Measurements from ENCODE around the gene RYR3. TPM values are rescaled to one million over a fixed set of nuclear protein-coding genes. Genes with fewer than 3 reads are reported as not detected.

RYR3 gene
- total RNA-seq, 5 donors from 2014 or later (not counting 1 experiment from before 2014, with no cell fraction given), result 0.03 to 0.07 (median 0.04) TPM; not detected in 1

DNA sequence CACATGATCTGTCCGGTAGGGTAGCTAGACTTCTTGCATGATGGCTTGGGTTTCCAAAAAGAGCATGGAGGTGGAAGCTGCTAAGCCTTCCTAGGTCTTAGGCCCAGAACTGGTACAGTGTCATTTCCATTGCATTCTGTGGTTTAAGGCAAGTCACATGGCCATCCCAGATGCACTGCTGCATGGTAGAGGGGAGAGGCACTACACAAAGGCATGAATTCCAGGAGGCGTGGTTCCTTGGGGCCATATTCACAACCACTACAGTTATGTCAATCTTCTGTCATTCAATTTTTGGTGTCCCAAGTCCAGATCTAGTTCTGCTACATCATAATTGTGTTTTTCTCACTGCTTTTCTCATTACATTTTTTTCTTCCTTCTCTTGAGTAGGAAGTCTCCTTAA is 535.4 kb downstream of the RYR3 start:
- Mint-ChIP-seq H3K9me3 (no peaks in the 10 kb centered on the region), H3K36me3 (no peaks in the 10 kb centered on the region), H3K4me1 (no peaks in the 10 kb centered on the region), H3K27me3 (peaks cover 6 to 9% of the 10 kb centered on the region in 2 donors), H3K27ac (no peak overlapping the region), H3K4me3 (no peak overlapping the region)
- Histone ChIP-seq H3K4me1 (ENCODE audit: control insufficient read depth in 1 of 2, extremely low read depth in 1 of 2, insufficient read depth in 2 of 2, low read length in 2 of 2) (no peaks in the 10 kb centered on the region), H3K36me3 (ENCODE audit: control insufficient read depth in 2 of 2, extremely low read depth in 1 of 2, insufficient read depth in 1 of 2, low read length in 1 of 2) (no peaks in the 10 kb centered on the region), H3K4me3 (ENCODE audit: control insufficient read depth in 1 of 2, extremely low read depth in 1 of 2, low read length in 1 of 2) (no peak overlapping the region), H3K27me3 (replicated peaks in 1 of 2; ENCODE audit: control insufficient read depth in 2 of 2, extremely low read depth in 1 of 2, insufficient read depth in 2 of 2, low read length in 1 of 2) (peaks cover 0 to 5% of the 10 kb centered on the region in 2 experiments), H3K9me3 (no peaks in the 10 kb centered on the region), H3K27ac (ENCODE audit: low read length) (no peak overlapping the region)
- ChIA-PET CTCF (no interaction called here), POLR2A (no interaction called here)
- no peak for DNase-seq
- no peak for ATAC-seq (replicated peaks in 1 of 4)
- WGBS (ENCODE audit: insufficient coverage), result 100% methylated on average over 1 of the region's 2 CpGs

DNA sequence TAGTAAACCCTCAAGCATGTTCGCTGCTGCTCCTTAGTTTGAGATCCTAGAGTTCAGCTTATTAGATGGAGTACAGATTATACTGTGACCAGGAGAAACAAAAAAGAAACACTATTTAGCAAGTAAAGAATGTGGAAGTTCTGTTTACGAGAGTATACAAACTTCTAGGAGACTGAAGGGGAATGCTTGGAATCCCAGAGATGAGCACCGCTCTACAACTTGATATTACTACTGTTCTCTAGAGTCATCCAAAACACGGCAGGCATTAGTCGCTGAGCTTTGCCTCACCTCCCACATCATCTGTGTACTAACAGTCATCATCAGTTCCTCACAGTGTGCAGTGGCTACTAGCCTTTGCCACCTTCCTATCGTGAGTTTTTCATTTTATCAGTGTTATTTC is 536.1 kb downstream of the RYR3 start:
- Mint-ChIP-seq H3K4me1 (no peaks in the 10 kb centered on the region), H3K27ac (no peak overlapping the region), H3K4me3 (no peak overlapping the region), H3K36me3 (no peaks in the 10 kb centered on the region), H3K9me3 (no peaks in the 10 kb centered on the region), H3K27me3 (peaks cover 5 to 6% of the 10 kb centered on the region in 2 donors)
- ChIA-PET CTCF (no interaction called here), POLR2A (no interaction called here)
- H3K4me3 ChIP-seq (ENCODE audit: control insufficient read depth in 1 of 2, extremely low read depth in 1 of 2, low read length in 1 of 2), result no peak overlapping the region
- H3K9me3 ChIP-seq, result no peaks in the 10 kb centered on the region
- WGBS (ENCODE audit: insufficient coverage), result 100% methylated on average over 1 of the region's 6 CpGs
- H3K27ac ChIP-seq (ENCODE audit: low read length), result no peak overlapping the region
- H3K4me1 ChIP-seq (ENCODE audit: control insufficient read depth in 1 of 2, extremely low read depth in 1 of 2, insufficient read depth in 2 of 2, low read length in 2 of 2), result no peaks in the 10 kb centered on the region
- DNase-seq, result no peak
- no peaks in the 10 kb centered on the region for H3K36me3 ChIP-seq (ENCODE audit: control insufficient read depth in 2 of 2, extremely low read depth in 1 of 2, insufficient read depth in 1 of 2, low read length in 1 of 2)
- no peak for ATAC-seq (replicated peaks in 1 of 4)
- peaks cover 0 to 5% of the 10 kb centered on the region in 2 experiments for H3K27me3 ChIP-seq (replicated peaks in 1 of 2; ENCODE audit: control insufficient read depth in 2 of 2, extremely low read depth in 1 of 2, insufficient read depth in 2 of 2, low read length in 1 of 2)

DNA sequence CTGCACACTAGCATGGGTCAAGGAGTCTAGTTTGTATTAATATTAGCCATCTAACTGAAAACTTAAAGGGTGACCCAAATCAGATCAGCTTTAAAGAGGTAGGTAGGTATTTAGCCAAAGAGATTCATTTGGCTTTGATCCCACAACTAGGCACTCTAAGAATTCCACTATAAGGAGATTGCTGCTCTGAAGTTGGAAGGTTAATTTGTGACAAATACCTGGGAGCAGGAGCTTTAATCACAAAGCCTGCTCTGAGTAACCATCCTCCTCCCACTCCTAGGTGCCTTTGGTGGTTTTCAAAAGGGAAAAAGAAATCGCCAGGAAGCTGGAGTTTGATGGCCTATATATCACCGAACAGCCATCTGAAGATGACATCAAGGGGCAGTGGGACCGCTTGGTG is 537.2 kb downstream of the RYR3 start:
- ChIA-PET POLR2A (no interaction called here), CTCF (no interaction called here)
- Histone ChIP-seq H3K9me3 (no peaks in the 10 kb centered on the region), H3K36me3 (ENCODE audit: control insufficient read depth in 2 of 2, extremely low read depth in 1 of 2, insufficient read depth in 1 of 2, low read length in 1 of 2) (no peaks in the 10 kb centered on the region), H3K27me3 (replicated peaks in 1 of 2; ENCODE audit: control insufficient read depth in 2 of 2, extremely low read depth in 1 of 2, insufficient read depth in 2 of 2, low read length in 1 of 2) (peaks cover 0 to 2% of the 10 kb centered on the region in 2 experiments), H3K4me3 (ENCODE audit: control insufficient read depth in 1 of 2, extremely low read depth in 1 of 2, low read length in 1 of 2) (no peak overlapping the region), H3K4me1 (ENCODE audit: control insufficient read depth in 1 of 2, extremely low read depth in 1 of 2, insufficient read depth in 2 of 2, low read length in 2 of 2) (no peaks in the 10 kb centered on the region), H3K27ac (ENCODE audit: low read length) (no peak overlapping the region)
- no CpG with 5 or more reads among the region's 3 CpGs for WGBS (ENCODE audit: insufficient coverage)
- no peak overlapping the region for H3K4me3 Mint-ChIP-seq
- H3K36me3 Mint-ChIP-seq, result no peaks in the 10 kb centered on the region
- no peaks in the 10 kb centered on the region for H3K27me3 Mint-ChIP-seq
- no peak for DNase-seq
- ATAC-seq (replicated peaks in 1 of 4), result no peak
- no peaks in the 10 kb centered on the region for H3K9me3 Mint-ChIP-seq
- H3K27ac Mint-ChIP-seq, result no peak overlapping the region
- H3K4me1 Mint-ChIP-seq, result no peaks in the 10 kb centered on the region

DNA sequence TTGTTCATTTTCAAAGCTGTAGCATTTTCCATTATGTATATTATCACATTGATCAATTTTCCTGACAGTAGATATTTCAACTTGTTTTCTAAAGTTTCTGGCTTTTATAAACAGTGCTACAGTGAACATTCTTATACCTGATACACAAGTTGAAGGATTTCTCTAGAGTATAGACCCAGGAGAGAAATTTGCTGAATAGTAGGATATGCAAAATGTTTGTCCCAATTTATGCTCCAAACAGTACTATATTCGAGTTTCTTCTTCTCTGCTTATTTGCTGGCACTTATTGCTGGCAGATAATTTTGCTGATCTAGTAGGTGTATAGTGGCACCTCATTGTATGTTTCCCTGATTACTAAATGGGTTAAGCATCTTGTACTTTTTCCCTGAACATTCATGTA is 540.3 kb downstream of the RYR3 start:
- Histone ChIP-seq H3K27ac (ENCODE audit: low read length) (no peak overlapping the region), H3K9me3 (no peaks in the 10 kb centered on the region), H3K4me3 (ENCODE audit: control insufficient read depth in 1 of 2, extremely low read depth in 1 of 2, low read length in 1 of 2) (no peak overlapping the region), H3K4me1 (ENCODE audit: control insufficient read depth in 1 of 2, extremely low read depth in 1 of 2, insufficient read depth in 2 of 2, low read length in 2 of 2) (no peaks in the 10 kb centered on the region), H3K36me3 (ENCODE audit: control insufficient read depth in 2 of 2, extremely low read depth in 1 of 2, insufficient read depth in 1 of 2, low read length in 1 of 2) (no peaks in the 10 kb centered on the region), H3K27me3 (replicated peaks in 1 of 2; ENCODE audit: control insufficient read depth in 2 of 2, extremely low read depth in 1 of 2, insufficient read depth in 2 of 2, low read length in 1 of 2) (no peaks in the 10 kb centered on the region)
- Mint-ChIP-seq H3K36me3 (no peaks in the 10 kb centered on the region), H3K4me1 (no peaks in the 10 kb centered on the region), H3K4me3 (no peak overlapping the region), H3K27ac (no peak overlapping the region), H3K27me3 (no peaks in the 10 kb centered on the region), H3K9me3 (no peaks in the 10 kb centered on the region)
- ChIA-PET POLR2A (no interaction called here), CTCF (no interaction called here)
- DNase-seq (no peak), ATAC-seq (replicated peaks in 1 of 4) (no peak)
- WGBS (ENCODE audit: insufficient coverage), result no CpG with 5 or more reads among the region's 1 CpG

DNA sequence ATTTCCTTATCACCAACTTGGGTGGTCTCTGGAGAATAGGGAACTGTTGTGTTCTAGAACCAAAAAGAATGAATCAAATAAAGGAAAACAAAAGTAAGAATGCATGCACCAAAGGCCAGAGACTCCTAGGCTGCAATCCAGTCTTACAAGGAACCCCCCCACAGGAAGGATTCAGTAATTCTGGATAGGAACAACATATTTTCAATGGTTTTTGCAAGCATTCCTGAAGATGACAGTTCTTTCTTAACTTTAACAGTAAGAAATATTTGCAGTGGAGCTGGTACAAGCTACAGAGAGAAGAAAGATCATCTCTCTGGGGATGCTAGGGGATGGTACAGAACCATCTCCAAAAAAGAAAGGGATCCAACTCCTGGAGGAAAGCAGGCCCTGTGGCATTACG is 541.3 kb downstream of the RYR3 start:
- CTCF ChIA-PET, result no interaction called here
- no peak overlapping the region for H3K4me3 Mint-ChIP-seq
- H3K27me3 Mint-ChIP-seq, result no peaks in the 10 kb centered on the region
- no peak overlapping the region for H3K27ac ChIP-seq (ENCODE audit: low read length)
- no peak for DNase-seq
- no peaks in the 10 kb centered on the region for H3K4me1 Mint-ChIP-seq
- H3K27me3 ChIP-seq (replicated peaks in 1 of 2; ENCODE audit: control insufficient read depth in 2 of 2, extremely low read depth in 1 of 2, insufficient read depth in 2 of 2, low read length in 1 of 2), result no peaks in the 10 kb centered on the region
- no peak overlapping the region for H3K4me3 ChIP-seq (ENCODE audit: control insufficient read depth in 1 of 2, extremely low read depth in 1 of 2, low read length in 1 of 2)
- POLR2A ChIA-PET, result interaction anchor here in 1 of 2 donors (0.5 kb wide), 1 partner anchor 165 kb away, joined by 3 read pairs; no protein-coding TSS in a partner anchor
- H3K4me1 ChIP-seq (ENCODE audit: control insufficient read depth in 1 of 2, extremely low read depth in 1 of 2, insufficient read depth in 2 of 2, low read length in 2 of 2), result no peaks in the 10 kb centered on the region
- no peaks in the 10 kb centered on the region for H3K9me3 Mint-ChIP-seq
- no peaks in the 10 kb centered on the region for H3K36me3 ChIP-seq (ENCODE audit: control insufficient read depth in 2 of 2, extremely low read depth in 1 of 2, insufficient read depth in 1 of 2, low read length in 1 of 2)
- no peak for ATAC-seq (replicated peaks in 1 of 4)
- H3K36me3 Mint-ChIP-seq, result no peaks in the 10 kb centered on the region
- WGBS (ENCODE audit: insufficient coverage), result no CpG with 5 or more reads among the region's 1 CpG
- no peak overlapping the region for H3K27ac Mint-ChIP-seq
- H3K9me3 ChIP-seq, result no peaks in the 10 kb centered on the region

DNA sequence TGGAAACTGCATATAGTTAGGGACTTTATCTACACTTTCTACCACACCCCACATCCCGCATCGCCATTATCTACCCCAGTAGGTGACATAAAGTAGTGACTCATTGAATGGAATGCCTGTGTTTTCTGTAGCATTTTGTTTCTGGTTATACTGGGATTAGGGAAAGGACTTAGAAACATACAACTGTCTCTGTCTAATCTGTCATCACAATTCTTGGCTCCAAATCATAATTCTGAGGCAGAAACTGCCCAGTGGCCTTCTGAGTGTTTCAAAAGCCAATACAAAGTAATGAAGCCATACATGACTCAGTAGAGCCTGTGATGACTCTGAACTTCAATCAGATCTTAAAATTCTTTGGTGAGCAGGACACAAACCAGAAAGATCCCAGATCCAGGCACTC is 541.8 kb downstream of the RYR3 start:
- no peak for DNase-seq
- CTCF ChIA-PET, result no interaction called here
- Histone ChIP-seq H3K9me3 (no peaks in the 10 kb centered on the region), H3K27ac (ENCODE audit: low read length) (no peak overlapping the region), H3K36me3 (ENCODE audit: control insufficient read depth in 2 of 2, extremely low read depth in 1 of 2, insufficient read depth in 1 of 2, low read length in 1 of 2) (no peaks in the 10 kb centered on the region), H3K4me1 (ENCODE audit: control insufficient read depth in 1 of 2, extremely low read depth in 1 of 2, insufficient read depth in 2 of 2, low read length in 2 of 2) (no peaks in the 10 kb centered on the region), H3K27me3 (replicated peaks in 1 of 2; ENCODE audit: control insufficient read depth in 2 of 2, extremely low read depth in 1 of 2, insufficient read depth in 2 of 2, low read length in 1 of 2) (no peaks in the 10 kb centered on the region), H3K4me3 (ENCODE audit: control insufficient read depth in 1 of 2, extremely low read depth in 1 of 2, low read length in 1 of 2) (no peak overlapping the region)
- POLR2A ChIA-PET, result no interaction called here
- Mint-ChIP-seq H3K27me3 (no peaks in the 10 kb centered on the region), H3K9me3 (no peaks in the 10 kb centered on the region), H3K27ac (no peak overlapping the region), H3K36me3 (no peaks in the 10 kb centered on the region), H3K4me3 (no peak overlapping the region), H3K4me1 (no peaks in the 10 kb centered on the region)
- no CpG with 5 or more reads among the region's 2 CpGs for WGBS (ENCODE audit: insufficient coverage)
- ATAC-seq (replicated peaks in 1 of 4), result no peak

DNA sequence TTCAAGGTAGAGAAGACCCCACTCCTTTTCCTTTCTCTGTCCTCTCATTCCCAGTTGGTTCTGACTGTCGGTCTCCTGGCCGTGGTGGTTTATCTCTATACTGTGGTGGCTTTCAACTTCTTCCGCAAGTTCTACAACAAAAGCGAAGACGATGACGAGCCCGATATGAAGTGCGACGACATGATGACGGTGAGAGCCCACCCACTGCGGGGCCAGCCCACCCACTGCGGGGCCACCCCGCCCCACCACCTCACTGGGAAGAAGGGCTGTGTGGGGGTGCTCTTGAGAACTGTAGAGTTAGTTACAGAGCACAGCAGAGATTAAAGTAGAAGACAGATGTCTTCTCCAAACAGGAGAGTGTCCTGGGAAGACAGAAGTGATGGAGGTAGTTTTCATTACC is 547.0 kb downstream of the RYR3 start:
- Histone ChIP-seq H3K4me1 (ENCODE audit: control insufficient read depth in 1 of 2, extremely low read depth in 1 of 2, insufficient read depth in 2 of 2, low read length in 2 of 2) (no peaks in the 10 kb centered on the region), H3K36me3 (ENCODE audit: control insufficient read depth in 2 of 2, extremely low read depth in 1 of 2, insufficient read depth in 1 of 2, low read length in 1 of 2) (no peaks in the 10 kb centered on the region), H3K4me3 (ENCODE audit: control insufficient read depth in 1 of 2, extremely low read depth in 1 of 2, low read length in 1 of 2) (no peak overlapping the region), H3K27ac (ENCODE audit: low read length) (no peak overlapping the region), H3K27me3 (replicated peaks in 1 of 2; ENCODE audit: control insufficient read depth in 2 of 2, extremely low read depth in 1 of 2, insufficient read depth in 2 of 2, low read length in 1 of 2) (no peaks in the 10 kb centered on the region), H3K9me3 (no peaks in the 10 kb centered on the region)
- over 99% methylated on average over 10 of the region's 13 CpGs for WGBS (ENCODE audit: insufficient coverage)
- ATAC-seq (replicated peaks in 1 of 4) (no peak), DNase-seq (no peak)
- Mint-ChIP-seq H3K27me3 (no peaks in the 10 kb centered on the region), H3K4me3 (no peak overlapping the region), H3K27ac (no peak overlapping the region), H3K9me3 (no peaks in the 10 kb centered on the region), H3K36me3 (peaks cover 8% of the 10 kb centered on the region), H3K4me1 (no peaks in the 10 kb centered on the region)
- ChIA-PET POLR2A (no interaction called here), CTCF (no interaction called here)
